Activated CD4-positive, alpha-beta memory T cell treated with anti-CD3 and anti-CD28 coated beads, Interleukin-2, amount 10 ng/mL, durations not matched to agents 7 days and 5 days (primary cell): ENCODE results near the gene SPESP1. TPM values are rescaled to one million over a fixed set of nuclear protein-coding genes. Genes with fewer than 3 reads are reported as not detected.
A peak's percentile ranks its signal among the peaks of the same experiment; 100 is the strongest.
"Not testable (repeated sequence)": the region's sequence is repeated elsewhere in the genome, so short reads cannot be mapped to it uniquely, and the experiment has no call there.

ENCODE experiments used
- CTCF ChIA-PET: fragments of 350-600 bp; sonication (Branson Sonifier 250); formaldehyde crosslinking; loops from one replicate; lab custom pipeline; 2021; ENCODE audit warnings: antibody characterized with exemption, inconsistent platforms; lab: Charles Lee
- POLR2A ChIA-PET: fragments of 350-600 bp; sonication (Branson Sonifier 250); formaldehyde crosslinking; loops from one replicate; lab custom pipeline; 2021; ENCODE audit warnings: antibody characterized with exemption; lab: Charles Lee
- DNase-seq: peaks from one replicate; pipeline ENCODE4 v3.0.0-alpha.2; 2020
- H3K27ac Mint-ChIP-seq: one replicate; pipeline ENCODE4 v1.8.0; 2021; ENCODE audit warnings: mild to moderate bottlenecking, mixed read lengths
- H3K27me3 Mint-ChIP-seq: one replicate; pipeline ENCODE4 v1.8.0; 2021; ENCODE audit warnings: mixed read lengths
- H3K36me3 Mint-ChIP-seq: one replicate; pipeline ENCODE4 v1.8.0; 2021; ENCODE audit warnings: low read depth, mixed read lengths
- H3K4me1 Mint-ChIP-seq: one replicate; pipeline ENCODE4 v1.8.0; 2021; ENCODE audit warnings: mixed read lengths
- H3K4me3 Mint-ChIP-seq: one replicate; pipeline ENCODE4 v1.8.0; 2021; ENCODE audit warnings: mild to moderate bottlenecking, mixed read lengths
- H3K9me3 Mint-ChIP-seq: one replicate; pipeline ENCODE4 v1.8.0; 2021; ENCODE audit warnings: mixed read lengths
- total RNA-seq, 2 experiments: library from RNA; stranded (reverse); gene quantifications; one replicate each; pipeline ENCODE4 v1.2.3, GENCODE V29; 2021

The SPESP1 gene
- total RNA-seq, 2 experiments from 2014 or later: 1.1 TPM

DNA sequence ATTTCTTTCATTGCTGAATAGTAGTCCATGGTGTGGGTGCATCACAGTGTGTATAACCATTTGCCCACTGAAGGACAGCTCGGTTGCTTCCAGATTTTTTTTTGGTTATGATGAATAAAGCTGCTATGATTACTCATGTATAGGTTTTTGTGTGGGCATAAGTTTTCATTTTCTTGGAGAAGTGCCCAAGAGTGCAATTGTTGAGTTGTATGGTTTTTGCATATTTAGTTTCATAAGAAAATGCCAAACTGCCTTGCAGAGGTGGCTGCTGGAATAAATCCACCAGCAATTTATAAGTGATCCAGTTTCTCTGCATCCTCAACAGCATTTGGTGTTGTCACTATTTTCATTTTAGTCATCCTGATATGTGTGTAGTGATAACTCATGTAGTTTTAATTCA is 8.4 kb upstream of the SPESP1 start:
- DNase-seq: no peak
- POLR2A ChIA-PET: no interaction called here
- H3K27me3 Mint-ChIP-seq: peaks cover 32% of the 10 kb centered on the region
- no peaks in the 10 kb centered on the region for H3K9me3 Mint-ChIP-seq
- no peaks in the 10 kb centered on the region for H3K36me3 Mint-ChIP-seq
- CTCF ChIA-PET: no interaction called here
- no peak overlapping the region for H3K27ac Mint-ChIP-seq
- H3K4me3 Mint-ChIP-seq: no peak overlapping the region
- H3K4me1 Mint-ChIP-seq: no peaks in the 10 kb centered on the region

DNA sequence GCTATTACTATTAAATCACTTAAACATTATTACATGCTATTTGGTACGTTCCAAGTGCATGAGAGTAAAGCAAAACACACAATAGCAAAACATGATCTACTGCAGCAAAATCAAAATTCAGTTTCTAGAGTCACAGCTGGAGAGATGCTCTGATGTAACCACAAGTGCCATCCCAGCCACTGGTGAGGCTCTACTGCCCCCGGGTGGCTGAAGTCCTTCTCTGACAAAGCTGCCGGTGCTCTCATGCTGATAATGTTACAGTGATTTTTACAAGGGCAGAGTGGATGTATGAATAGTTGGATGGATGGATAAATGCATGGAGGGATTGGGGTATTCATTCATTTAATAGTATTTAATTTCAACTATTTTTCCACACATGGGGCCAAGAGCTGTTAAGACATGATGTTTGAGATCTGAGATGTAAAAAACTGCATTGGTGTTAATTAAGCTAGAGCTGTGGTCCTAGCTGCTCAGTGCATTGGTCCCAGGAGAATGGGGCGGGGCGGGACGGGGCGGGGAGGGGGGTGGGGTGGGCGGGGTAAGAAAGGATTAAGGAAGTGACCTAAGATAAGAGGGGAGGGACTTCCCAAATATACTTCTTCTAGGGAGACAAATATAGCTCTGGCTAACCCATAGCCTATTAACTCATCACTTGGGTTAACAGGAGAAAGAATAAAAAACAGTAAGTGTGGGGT is 5.3 kb upstream of the SPESP1 start:
- CTCF ChIA-PET: interaction anchor here (0.6 to 2.1 kb wide), 15 partner anchors 12 to 375 kb away, joined by 3 to 15 read pairs (median 4); no protein-coding TSS in a partner anchor
- H3K27ac Mint-ChIP-seq: no peak overlapping the region
- H3K4me1 Mint-ChIP-seq: peaks cover under 1% of the 10 kb centered on the region
- peaks cover 3% of the 10 kb centered on the region for H3K9me3 Mint-ChIP-seq
- POLR2A ChIA-PET: no interaction called here
- DNase-seq: peak; percentile 62
- H3K27me3 Mint-ChIP-seq: peaks cover 29% of the 10 kb centered on the region
- no peaks in the 10 kb centered on the region for H3K36me3 Mint-ChIP-seq
- H3K4me3 Mint-ChIP-seq: no peak overlapping the region

DNA sequence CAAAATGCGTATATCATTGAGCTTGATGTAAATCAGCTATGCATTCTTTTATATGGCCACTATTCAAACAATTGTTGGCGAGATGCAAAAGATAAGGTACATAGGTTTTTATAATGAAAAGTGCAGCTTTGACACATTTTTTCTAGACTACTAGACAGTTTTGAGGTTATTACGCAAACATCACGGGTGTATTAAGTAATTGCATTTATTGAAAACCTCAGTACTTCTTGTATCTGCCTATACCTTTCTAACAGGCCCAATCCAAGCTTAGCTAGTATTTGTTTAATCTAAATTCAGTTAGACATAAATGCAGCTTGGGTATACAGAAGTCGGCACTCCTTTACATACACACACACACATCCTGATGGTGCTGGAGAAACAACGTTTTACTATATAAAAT is 2.7 kb downstream of the SPESP1 start:
- Mint-ChIP-seq H3K4me3 (no peak overlapping the region), H3K9me3 (peaks cover 4% of the 10 kb centered on the region), H3K36me3 (no peaks in the 10 kb centered on the region), H3K27ac (no peak overlapping the region), H3K27me3 (peaks cover 11% of the 10 kb centered on the region), H3K4me1 (peaks cover 2% of the 10 kb centered on the region)
- no peak for DNase-seq
- ChIA-PET CTCF (no interaction called here), POLR2A (no interaction called here)

DNA sequence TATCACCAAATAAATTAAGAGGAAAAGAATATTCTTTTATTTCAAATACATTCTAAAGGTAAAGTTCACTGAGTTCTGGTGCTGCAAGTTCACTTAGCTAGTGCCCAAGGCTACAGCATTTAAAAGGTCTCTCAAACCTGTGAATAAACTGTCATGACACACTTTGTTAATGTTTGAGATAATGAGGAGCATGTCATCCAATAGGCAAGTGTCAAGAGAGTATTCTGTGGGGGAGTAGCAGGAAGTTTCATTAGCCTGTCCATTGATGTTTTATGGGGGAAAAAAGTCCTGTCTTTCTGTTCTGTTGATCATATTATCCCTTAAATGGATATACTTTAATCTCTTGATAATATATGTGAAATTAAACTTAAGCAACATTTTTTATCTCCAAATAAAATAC is 4.0 kb downstream of the SPESP1 start:
- CTCF ChIA-PET: no interaction called here
- peaks cover 17% of the 10 kb centered on the region for H3K27me3 Mint-ChIP-seq

DNA sequence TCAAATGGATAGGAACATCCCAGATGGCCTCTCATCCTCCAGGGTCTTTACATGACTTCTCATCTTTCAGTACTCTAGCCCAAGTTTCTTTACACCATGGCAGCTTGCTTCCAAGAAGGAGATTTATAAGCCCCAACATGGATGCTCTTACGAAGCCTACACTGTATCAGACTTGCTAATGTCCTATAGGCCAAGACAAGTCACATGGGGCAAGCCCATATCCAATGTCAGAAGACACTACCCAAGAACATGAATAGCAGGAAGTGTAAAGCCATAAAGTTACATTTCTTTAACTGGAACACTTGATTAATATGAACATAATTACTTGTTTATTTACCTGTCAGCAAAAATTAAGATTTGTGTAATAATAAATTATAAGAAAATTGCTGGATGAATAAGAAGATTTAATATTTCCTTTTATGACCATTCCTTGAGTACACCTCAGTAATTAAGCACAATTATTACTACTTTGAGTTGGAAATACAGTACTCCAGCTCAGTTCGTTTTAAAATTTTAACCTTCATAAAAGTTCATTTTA is 5.1 kb downstream of the SPESP1 start:
- DNase-seq: no peak
- H3K36me3 Mint-ChIP-seq: no peaks in the 10 kb centered on the region
- no peaks in the 10 kb centered on the region for H3K4me1 Mint-ChIP-seq
- peaks cover 20% of the 10 kb centered on the region for H3K27me3 Mint-ChIP-seq
- no peaks in the 10 kb centered on the region for H3K9me3 Mint-ChIP-seq
- H3K4me3 Mint-ChIP-seq: no peak overlapping the region
- ChIA-PET CTCF (no interaction called here), POLR2A (no interaction called here)
- H3K27ac Mint-ChIP-seq: no peak overlapping the region

More for the DNA sequence above, 4.0 kb downstream of the SPESP1 start:
- no peak for DNase-seq
- Mint-ChIP-seq H3K9me3 (peaks cover 4% of the 10 kb centered on the region), H3K4me1 (peaks cover 2% of the 10 kb centered on the region), H3K27ac (no peak overlapping the region), H3K36me3 (no peaks in the 10 kb centered on the region), H3K4me3 (no peak overlapping the region)
- POLR2A ChIA-PET: no interaction called here

DNA sequence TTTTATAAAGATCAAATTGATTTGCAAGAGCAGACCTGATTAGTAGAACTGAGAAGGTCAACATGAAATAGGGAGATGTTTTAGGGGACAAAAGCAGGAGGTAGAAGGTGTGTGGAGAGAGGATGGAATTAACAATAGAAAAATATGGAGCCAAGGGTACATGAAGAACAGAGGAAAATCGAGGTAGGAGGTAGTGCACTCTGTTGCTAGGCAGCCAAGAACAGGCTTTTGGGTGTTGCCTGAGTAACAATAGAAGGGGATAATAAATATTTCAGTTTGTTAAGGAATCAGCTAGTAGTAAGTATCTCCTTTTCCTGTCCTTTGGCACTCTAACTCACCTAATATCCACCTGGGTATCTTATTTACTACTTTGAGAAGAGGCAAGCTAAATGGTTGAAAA is 9.2 kb downstream of the SPESP1 start:
- Mint-ChIP-seq H3K27me3 (peaks cover 33% of the 10 kb centered on the region), H3K9me3 (no peaks in the 10 kb centered on the region), H3K27ac (no peak overlapping the region), H3K36me3 (no peaks in the 10 kb centered on the region), H3K4me3 (no peak overlapping the region), H3K4me1 (no peaks in the 10 kb centered on the region)
- no peak for DNase-seq
- CTCF ChIA-PET: no interaction called here
- POLR2A ChIA-PET: no interaction called here

DNA sequence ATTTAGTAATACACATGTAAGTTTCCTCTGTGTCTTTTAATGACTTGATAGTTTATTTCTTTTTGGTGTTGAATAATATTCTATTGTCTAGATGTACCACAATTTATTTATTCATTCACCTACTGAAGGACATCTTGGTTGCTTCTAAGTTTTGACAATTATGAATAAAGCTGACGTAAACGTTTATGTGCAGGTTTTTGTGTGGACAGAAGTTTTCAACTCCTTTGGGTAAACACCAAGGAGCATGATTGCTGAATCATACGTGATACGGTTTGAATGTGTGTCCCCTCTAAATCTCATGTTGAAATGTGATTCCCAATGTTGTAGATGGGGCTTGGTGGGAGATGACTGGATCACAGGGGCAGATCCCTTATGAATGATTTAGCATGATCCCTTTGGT is 21.5 kb downstream of the SPESP1 start:
- Mint-ChIP-seq H3K27ac (no peak overlapping the region), H3K4me1 (no peaks in the 10 kb centered on the region), H3K9me3 (no peaks in the 10 kb centered on the region), H3K27me3 (peaks cover 31% of the 10 kb centered on the region), H3K4me3 (no peak overlapping the region), H3K36me3 (no peaks in the 10 kb centered on the region)
- no peak for DNase-seq
- ChIA-PET POLR2A (no interaction called here), CTCF (no interaction called here)

DNA sequence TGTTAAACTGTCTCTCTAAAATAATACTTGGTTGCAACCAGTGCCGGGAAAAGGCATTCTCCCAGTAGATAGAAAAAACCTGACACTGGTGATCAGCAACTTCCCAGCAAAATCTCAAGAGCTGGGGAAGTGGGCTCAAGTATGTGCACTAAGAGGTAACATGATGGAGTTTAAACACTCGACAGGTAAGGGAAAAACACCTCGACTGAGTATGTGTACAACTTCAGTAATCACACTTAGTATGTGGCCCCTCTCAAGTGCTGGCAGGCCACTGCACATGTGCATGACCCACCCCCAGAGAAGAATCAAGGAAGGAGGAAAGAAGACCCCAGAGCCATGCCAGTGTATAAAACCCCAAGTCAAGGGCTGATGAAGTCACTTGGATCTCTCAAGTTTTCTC is 27.4 kb downstream of the SPESP1 start:
- H3K9me3 Mint-ChIP-seq: peaks cover 1% of the 10 kb centered on the region
- H3K4me1 Mint-ChIP-seq: no peaks in the 10 kb centered on the region
- CTCF ChIA-PET: no interaction called here
- H3K36me3 Mint-ChIP-seq: no peaks in the 10 kb centered on the region
- DNase-seq: no peak
- H3K4me3 Mint-ChIP-seq: no peak overlapping the region
- POLR2A ChIA-PET: no interaction called here
- peaks cover 43% of the 10 kb centered on the region for H3K27me3 Mint-ChIP-seq
- H3K27ac Mint-ChIP-seq: no peak overlapping the region

DNA sequence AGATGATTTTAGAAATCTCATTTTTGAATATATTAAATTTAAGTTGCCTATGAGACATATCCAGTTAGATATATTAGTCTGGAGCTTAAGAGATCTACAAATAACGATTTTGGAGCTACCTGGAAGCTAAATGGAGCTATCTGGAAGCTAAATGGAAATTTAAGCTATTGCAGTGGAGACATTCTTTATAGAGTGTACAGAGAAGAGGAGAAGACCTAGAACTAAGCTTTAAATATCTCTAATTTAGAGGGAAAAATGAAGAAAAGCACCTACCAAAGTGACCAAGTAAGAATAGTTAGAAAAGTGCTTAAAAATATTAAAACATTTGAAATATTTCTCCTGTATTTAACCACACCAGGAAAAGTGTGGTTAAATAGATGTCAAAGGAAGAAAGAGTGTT is 28.3 kb downstream of the SPESP1 start:
- POLR2A ChIA-PET: no interaction called here
- no peak overlapping the region for H3K4me3 Mint-ChIP-seq
- CTCF ChIA-PET: no interaction called here

DNA sequence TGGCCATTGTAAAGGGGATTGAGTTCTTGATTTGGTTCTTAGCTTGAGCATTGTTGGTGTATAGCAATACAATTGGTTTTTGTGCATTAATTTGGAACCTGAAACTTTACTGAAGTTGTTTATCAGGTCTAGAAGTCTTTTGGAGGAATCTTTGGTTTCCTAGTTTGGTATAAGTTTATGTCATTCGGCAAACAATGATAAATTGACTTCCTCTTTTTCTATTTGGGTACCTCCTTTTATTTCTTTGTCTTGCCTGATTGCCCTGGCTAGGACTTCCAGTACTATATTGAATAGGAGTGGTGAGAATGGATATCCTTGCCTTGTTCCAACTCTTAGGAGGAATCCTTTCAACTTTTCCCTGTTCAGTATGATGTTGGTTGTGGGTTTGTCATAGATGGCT is 32.1 kb downstream of the SPESP1 start:
- ChIA-PET CTCF (no interaction called here), POLR2A (no interaction called here)
- Mint-ChIP-seq H3K4me1 (no peaks in the 10 kb centered on the region), H3K27ac (no peak overlapping the region), H3K36me3 (no peaks in the 10 kb centered on the region), H3K27me3 (peaks cover 35% of the 10 kb centered on the region), H3K4me3 (no peak overlapping the region), H3K9me3 (peaks cover 3% of the 10 kb centered on the region)
- no peak for DNase-seq

More for the DNA sequence above, 28.3 kb downstream of the SPESP1 start:
- no peaks in the 10 kb centered on the region for H3K36me3 Mint-ChIP-seq
- H3K27me3 Mint-ChIP-seq: peaks cover 39% of the 10 kb centered on the region
- H3K4me1 Mint-ChIP-seq: no peaks in the 10 kb centered on the region
- H3K27ac Mint-ChIP-seq: no peak overlapping the region
- peaks cover 4% of the 10 kb centered on the region for H3K9me3 Mint-ChIP-seq
- DNase-seq: no peak

DNA sequence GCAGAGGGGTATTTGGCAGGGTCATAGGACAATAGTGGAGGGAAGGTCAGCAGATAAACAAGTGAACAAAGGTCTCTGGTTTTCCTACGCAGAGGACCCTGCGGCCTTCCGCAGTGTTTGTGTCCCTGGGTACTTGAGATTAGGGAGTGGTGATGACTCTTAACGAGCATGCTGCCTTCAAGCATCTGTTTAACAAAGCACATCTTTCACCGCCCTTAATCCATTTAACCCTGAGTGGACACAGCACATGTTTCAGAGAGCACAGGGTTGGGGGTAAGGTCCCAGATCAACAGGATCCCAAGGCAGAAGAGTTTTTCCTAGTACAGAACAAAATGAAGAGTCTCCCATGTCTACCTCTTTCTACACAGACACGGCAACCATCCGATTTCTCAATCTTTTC is 33.4 kb downstream of the SPESP1 start:
- H3K27me3 Mint-ChIP-seq: peaks cover 38% of the 10 kb centered on the region
- DNase-seq, POLR2A ChIA-PET, CTCF ChIA-PET, H3K36me3 Mint-ChIP-seq, H3K9me3 Mint-ChIP-seq, H3K4me1 Mint-ChIP-seq, H3K27ac Mint-ChIP-seq, H3K4me3 Mint-ChIP-seq: not testable (repeated sequence)

DNA sequence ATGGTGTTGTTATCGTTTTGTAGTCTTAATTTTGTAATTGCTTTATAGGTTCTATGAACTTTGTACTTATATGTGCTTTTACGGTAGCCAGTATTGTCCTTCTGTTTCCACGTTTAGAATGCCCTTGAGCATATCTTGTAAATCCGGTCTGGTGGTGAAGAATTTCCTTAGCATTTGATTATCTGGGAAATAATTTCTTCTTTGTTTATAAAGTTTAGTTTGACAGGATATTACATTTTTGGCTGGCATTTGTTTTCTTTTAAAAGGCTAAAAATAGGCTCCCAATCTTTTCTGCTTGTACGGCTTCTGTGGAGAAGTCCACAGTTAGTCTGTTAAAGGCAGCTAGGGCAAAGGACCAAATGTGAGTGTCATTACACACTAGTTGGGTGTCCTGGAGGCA is 36.7 kb downstream of the SPESP1 start:
- Mint-ChIP-seq H3K36me3 (no peaks in the 10 kb centered on the region), H3K4me1 (no peaks in the 10 kb centered on the region), H3K4me3 (no peak overlapping the region), H3K27me3 (peaks cover 45% of the 10 kb centered on the region), H3K9me3 (peaks cover 11% of the 10 kb centered on the region), H3K27ac (no peak overlapping the region)
- ChIA-PET POLR2A (no interaction called here), CTCF (no interaction called here)
- DNase-seq: no peak

DNA sequence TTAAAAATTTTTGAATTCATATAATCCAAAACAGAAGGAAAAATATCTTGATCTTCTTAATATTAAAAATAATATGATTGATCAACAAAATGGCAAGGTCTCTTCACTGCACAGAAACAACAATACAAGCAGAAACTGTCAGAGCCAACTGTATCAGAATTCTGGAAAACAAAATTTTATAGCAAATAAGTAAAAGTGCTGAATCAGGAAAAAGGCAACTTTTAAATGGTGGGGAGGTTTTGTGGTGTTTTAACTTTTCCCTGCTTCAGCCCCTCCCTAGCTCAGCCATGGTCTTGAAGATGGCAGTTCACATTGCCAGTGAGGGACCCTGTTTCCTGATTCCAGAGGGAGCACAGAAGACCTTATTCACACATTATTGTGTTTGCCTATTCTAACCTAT is 37.6 kb downstream of the SPESP1 start:
- Mint-ChIP-seq H3K4me3 (no peak overlapping the region), H3K36me3 (no peaks in the 10 kb centered on the region), H3K27ac (no peak overlapping the region), H3K4me1 (no peaks in the 10 kb centered on the region), H3K9me3 (peaks cover 11% of the 10 kb centered on the region), H3K27me3 (peaks cover 46% of the 10 kb centered on the region)
- CTCF ChIA-PET: no interaction called here
- DNase-seq: no peak
- POLR2A ChIA-PET: no interaction called here

DNA sequence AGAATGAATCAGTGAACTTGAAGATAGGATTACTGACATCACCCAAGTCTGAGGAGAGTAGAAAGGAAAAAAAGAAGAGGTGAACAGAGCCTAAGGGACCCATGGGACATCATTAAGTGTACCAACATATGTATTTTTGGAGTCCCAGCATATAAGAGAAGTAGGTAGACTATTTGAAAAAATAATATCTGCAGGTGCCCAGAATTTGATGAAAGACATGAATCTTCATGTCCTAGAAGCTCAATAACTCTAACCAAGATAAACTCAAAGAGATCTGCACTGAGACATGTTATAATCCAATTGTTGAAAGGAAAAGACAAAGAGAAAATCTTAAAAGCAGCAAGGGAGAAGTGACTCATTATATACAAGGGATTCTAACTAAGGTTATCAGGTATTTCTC is 39.0 kb downstream of the SPESP1 start:
- H3K27ac Mint-ChIP-seq: no peak overlapping the region
- no peaks in the 10 kb centered on the region for H3K4me1 Mint-ChIP-seq
- no peak overlapping the region for H3K4me3 Mint-ChIP-seq
- peaks cover 8% of the 10 kb centered on the region for H3K9me3 Mint-ChIP-seq
- no peaks in the 10 kb centered on the region for H3K36me3 Mint-ChIP-seq
- H3K27me3 Mint-ChIP-seq: peaks cover 46% of the 10 kb centered on the region
- POLR2A ChIA-PET: no interaction called here
- DNase-seq: no peak
- CTCF ChIA-PET: no interaction called here
